ENCODE data around the gene DLG5. TPM values are rescaled to one million over a fixed set of nuclear protein-coding genes. Genes with fewer than 3 reads are reported as not detected.
A peak's percentile ranks its signal among the peaks of the same experiment; 100 is the strongest.

DLG5 gene
- total RNA-seq, 4 donors from 2014 or later, result 40.6 to 134 (median 61.5) TPM

GRCh38 chr10:77890097-77890496 lies 36.5 kb downstream of the DLG5 start:
- DNase-seq, result no peak
- TF ChIP-seq POLR2A (IDR thresholded peaks at IDR 0.05) (no peak), CTCF (IDR thresholded peaks at IDR 0.05) (no peak)
- Histone ChIP-seq H3K27ac (no peak overlapping the region), H3K4me3 (no peak overlapping the region), H3K27me3 (no peaks in the 10 kb centered on the region), H3K9me3 (no peaks in the 10 kb centered on the region), H3K36me3 (no peaks in the 10 kb centered on the region), H3K4me1 (peaks cover 0 to 55% (median 2%) of the 10 kb centered on the region in 4 donors)

DNA sequence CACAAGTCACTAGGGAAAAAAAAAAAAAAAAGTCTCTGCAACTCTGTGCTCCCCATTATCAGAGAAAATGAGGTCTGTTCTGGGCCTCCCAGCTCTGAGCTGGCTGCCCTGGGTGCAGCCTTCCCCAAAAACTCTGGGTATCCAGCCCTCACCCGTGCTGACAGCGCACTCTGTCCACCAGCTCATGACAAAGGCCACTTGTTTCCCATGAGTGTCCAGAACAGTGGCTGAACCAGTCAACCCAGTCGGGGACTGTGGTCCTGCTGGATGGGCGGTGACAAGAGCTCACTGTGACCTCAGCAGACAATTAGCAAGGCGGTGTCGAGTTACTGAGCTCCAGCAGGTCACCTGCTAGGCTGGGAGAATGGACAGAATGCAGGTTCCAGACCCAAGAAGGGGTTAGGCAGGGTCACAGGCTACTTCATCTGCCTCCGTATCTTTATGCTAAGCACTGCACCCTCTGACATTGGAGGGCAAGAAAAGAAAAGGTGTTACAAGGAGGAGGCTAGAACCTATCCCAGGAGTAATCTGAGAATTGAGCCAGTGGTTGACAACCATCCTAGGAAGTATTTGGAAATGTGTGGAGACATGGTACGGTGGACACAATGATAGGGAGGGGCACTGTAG lies 37.2 kb downstream of the DLG5 start:
- no peak overlapping the region for H3K4me3 ChIP-seq
- DNase-seq, result peak in 2 of 3 donors; percentile 70 to 71
- TF ChIP-seq POLR2A (IDR thresholded peaks at IDR 0.05) (no peak), CTCF (IDR thresholded peaks at IDR 0.05) (no peak)
- peak overlapping the region in 2 of 4 donors; percentile 50 to 59 for H3K27ac ChIP-seq
- no peaks in the 10 kb centered on the region for H3K36me3 ChIP-seq
- no peaks in the 10 kb centered on the region for H3K9me3 ChIP-seq
- H3K27me3 ChIP-seq, result no peaks in the 10 kb centered on the region
- peaks cover 0 to 55% (median 2%) of the 10 kb centered on the region in 4 donors for H3K4me1 ChIP-seq

- TF ChIP-seq CTCF (IDR thresholded peaks at IDR 0.05) (no peak), POLR2A (IDR thresholded peaks at IDR 0.05) (no peak)
- Histone ChIP-seq H3K4me3 (peak overlapping the region in 1 of 4 donors; percentile 16), H3K4me1 (peaks cover 0 to 55% (median 2%) of the 10 kb centered on the region in 4 donors)
Observed at GRCh38 chr10:77888356-77888703, 38.2 kb downstream of the DLG5 start.

GRCh38 chr10:77887631-77888355 lies 38.8 kb downstream of the DLG5 start:
- Histone ChIP-seq H3K27me3 (no peaks in the 10 kb centered on the region), H3K9me3 (no peaks in the 10 kb centered on the region), H3K36me3 (no peaks in the 10 kb centered on the region), H3K4me3 (peak overlapping the region in 1 of 4 donors; percentile 16), H3K4me1 (peaks cover 0 to 51% (median 2%) of the 10 kb centered on the region in 4 donors), H3K27ac (peak overlapping the region in 2 of 4 donors; percentile 47 to 59)
- TF ChIP-seq CTCF (IDR thresholded peaks at IDR 0.05), result no peak
- TF ChIP-seq POLR2A (IDR thresholded peaks at IDR 0.05), result no peak
- DNase-seq, result no peak

More at GRCh38 chr10:77888356-77888703, 38.2 kb downstream of the DLG5 start:
- Histone ChIP-seq H3K27ac (peak overlapping the region in 2 of 4 donors; percentile 47 to 59), H3K9me3 (no peaks in the 10 kb centered on the region), H3K36me3 (no peaks in the 10 kb centered on the region), H3K27me3 (no peaks in the 10 kb centered on the region)
- DNase-seq, result no peak

DNA sequence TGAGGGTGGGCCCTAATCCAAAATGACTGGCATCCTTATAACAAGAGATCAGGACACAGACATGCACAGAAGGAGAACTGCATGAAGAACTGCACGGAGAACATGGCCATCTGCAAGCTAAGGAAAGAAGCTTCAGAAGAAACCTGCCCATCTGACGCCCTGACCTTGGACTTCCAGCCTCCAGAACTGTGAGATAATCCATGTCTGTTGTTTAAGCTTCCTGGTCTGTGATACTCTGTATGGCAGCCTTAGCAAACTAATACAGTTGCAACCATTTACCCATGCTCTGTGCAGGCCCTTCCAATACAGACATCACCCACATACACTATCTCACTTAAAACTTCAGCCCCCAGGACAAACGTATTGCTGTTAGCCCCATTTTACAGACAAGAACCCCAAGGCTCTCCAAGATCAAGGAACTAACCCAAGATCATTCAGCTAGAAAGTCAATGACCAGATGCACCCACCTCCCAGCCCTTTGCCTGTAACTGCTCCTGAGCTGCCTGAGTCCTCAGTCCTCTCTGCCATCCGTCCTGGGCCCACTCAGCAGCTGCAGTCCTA lies 39.7 kb downstream of the DLG5 start:
- DNase-seq, result no peak
- no peak overlapping the region for H3K4me3 ChIP-seq
- TF ChIP-seq CTCF (IDR thresholded peaks at IDR 0.05) (no peak), POLR2A (IDR thresholded peaks at IDR 0.05) (no peak)
- H3K27me3 ChIP-seq, result no peaks in the 10 kb centered on the region
- peak overlapping the region in 2 of 4 donors; percentile 47 to 59 for H3K27ac ChIP-seq
- H3K9me3 ChIP-seq, result no peaks in the 10 kb centered on the region
- H3K36me3 ChIP-seq, result no peaks in the 10 kb centered on the region
- H3K4me1 ChIP-seq, result peaks cover 0 to 43% (median 2%) of the 10 kb centered on the region in 4 donors

All from Peyer's patch (tissue), 4 donors.